HEK293T (cell line): ENCODE measurements around the gene QSOX2.
"Not testable (repeated sequence)": the region's sequence is repeated elsewhere in the genome, so short reads cannot be mapped to it uniquely, and the experiment has no call there.

Experiments
- CTCF ChIA-PET: fragments of 350-600 bp; formaldehyde crosslinking; extraction: SDS; loops from one replicate; lab custom pipeline; 2021; ENCODE audit warnings: antibody characterized with exemption, inconsistent platforms; lab: Yijun Ruan, JAX
- POLR2A ChIA-PET: fragments of 350-600 bp; formaldehyde crosslinking; extraction: SDS; loops from one replicate; lab custom pipeline; 2020; ENCODE audit warnings: antibody characterized with exemption, inconsistent platforms; lab: Yijun Ruan, JAX
- DNase-seq: peaks from one replicate; pipeline ENCODE4 v3.0.0; 2012; ENCODE audit warnings: mixed read lengths; ENCODE audit errors: extremely low spot score
- ARNT ChIP-seq: fragments of 450-650 bp; IDR thresholded peaks from 2 replicates; pipeline ENCODE4 v1.6.1; 2017; ENCODE audit warnings: mild to moderate bottlenecking
- BHLHE40 ChIP-seq: fragments of 450-650 bp; IDR thresholded peaks from 2 replicates; pipeline ENCODE4 v1.6.1; 2016; ENCODE audit warnings: mild to moderate bottlenecking, moderate library complexity, borderline replicate concordance
- CTBP1 ChIP-seq: fragments of 450-650 bp; IDR thresholded peaks from 2 replicates; pipeline ENCODE4 v1.6.1; 2016; ENCODE audit warnings: borderline replicate concordance
- ELF4 ChIP-seq: fragments of 450-650 bp; IDR thresholded peaks from 2 replicates; pipeline ENCODE4 v1.6.1; 2017; ENCODE audit warnings: antibody characterized with exemption
- FOXA1 ChIP-seq: fragments of 450-650 bp; IDR thresholded peaks from 2 replicates; pipeline ENCODE4 v1.6.1; 2016; ENCODE audit warnings: mild to moderate bottlenecking
- FOXK2 ChIP-seq: fragments of 450-650 bp; IDR thresholded peaks from 2 replicates; pipeline ENCODE4 v1.6.1; 2016; ENCODE audit warnings: mild to moderate bottlenecking
- FOXM1 ChIP-seq: fragments of 450-650 bp; IDR thresholded peaks from 2 replicates; pipeline ENCODE4 v1.6.1; 2017; ENCODE audit warnings: mild to moderate bottlenecking, borderline replicate concordance
- HDGF ChIP-seq: fragments of 450-650 bp; IDR thresholded peaks from 2 replicates; pipeline ENCODE4 v1.6.1; 2017; ENCODE audit warnings: antibody characterized with exemption, borderline replicate concordance
- L3MBTL2 ChIP-seq: fragments of 450-650 bp; conservative IDR thresholded peaks from 2 replicates; pipeline ENCODE4 v1.6.1; 2016; ENCODE audit warnings: mild to moderate bottlenecking
- LEF1 ChIP-seq: fragments of 450-650 bp; IDR thresholded peaks from 2 replicates; pipeline ENCODE4 v1.6.1; 2017; ENCODE audit warnings: mild to moderate bottlenecking, borderline replicate concordance
- NFRKB ChIP-seq: fragments of 450-650 bp; IDR thresholded peaks from 2 replicates; pipeline ENCODE4 v1.6.1; 2016; ENCODE audit warnings: mild to moderate bottlenecking, moderate library complexity
- SP1 ChIP-seq: fragments of 450-650 bp; IDR thresholded peaks from 2 replicates; pipeline ENCODE4 v1.6.1; 2017
- SUZ12 ChIP-seq: fragments of 450-650 bp; IDR thresholded peaks from 2 replicates; pipeline ENCODE4 v1.6.1; 2016; ENCODE audit warnings: mild to moderate bottlenecking
- TARDBP ChIP-seq: fragments of 450-650 bp; IDR thresholded peaks from 2 replicates; pipeline ENCODE4 v1.6.1; 2016
- ZNF384 ChIP-seq: fragments of 450-650 bp; IDR thresholded peaks from 2 replicates; pipeline ENCODE4 v1.6.1; 2016
- TF ChIP-seq, protein P1 (sequence below): fragments of 450-650 bp; IDR thresholded peaks from 2 replicates; pipeline ENCODE4 v1.6.1; 2016

QSOX2 gene

GRCh38 chr9:136267261-136268111 lies 21.9 kb upstream of the QSOX2 start:
- no peak for TF ChIP-seq ELF4
- no peak for TF ChIP-seq TARDBP
- no peak for TF ChIP-seq ZNF384
- no peak for TF ChIP-seq LEF1
- TF ChIP-seq FOXA1, result no peak
- TF ChIP-seq BHLHE40, result no peak
- no peak for TF ChIP-seq NFRKB
- TF ChIP-seq L3MBTL2, result no peak
- no peak for TF ChIP-seq SP1
- CTCF ChIA-PET, result no interaction called here
- POLR2A ChIA-PET, result interaction anchor here (0.6 to 2.1 kb wide), 18 partner anchors 9 to 154 kb away, joined by 3 to 11 read pairs (median 4); partner anchors contain the start of genes QSOX2 and TMEM250
- peak; percentile 99 for DNase-seq

DNA sequence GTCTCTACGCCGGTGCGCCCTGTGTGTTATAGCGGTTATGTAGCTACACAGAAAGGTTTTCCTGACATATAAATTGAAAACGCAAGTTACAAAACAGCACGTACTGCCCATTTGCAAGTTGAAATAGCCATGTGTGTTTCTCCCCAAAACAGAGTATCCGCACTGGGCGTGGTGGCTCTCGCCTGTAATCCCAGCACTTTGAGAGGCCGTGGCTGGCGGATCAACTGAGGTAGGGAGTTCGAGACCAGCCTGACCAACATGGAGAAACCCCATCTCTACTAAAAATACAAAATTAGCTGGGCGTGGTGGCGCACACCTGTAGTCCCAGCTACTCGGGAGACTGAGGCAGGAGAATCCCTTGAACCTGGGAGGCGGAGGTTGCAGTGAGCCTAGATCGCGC lies 21.0 kb upstream of the QSOX2 start:
- CTCF ChIA-PET, DNase-seq: not testable (repeated sequence)
- POLR2A ChIA-PET, result interaction anchor here (0.6 to 2.1 kb wide), 15 partner anchors 9 to 154 kb away, joined by 3 to 11 read pairs (median 4); partner anchors contain the start of gene QSOX2

- CTCF ChIA-PET, result no interaction called here
- POLR2A ChIA-PET, result no interaction called here
- TF ChIP-seq TARDBP (no peak), NFRKB (no peak), FOXM1 (no peak), L3MBTL2 (no peak), ZNF384 (no peak)
- DNase-seq, result no peak
Observed at GRCh38 chr9:136265561-136266355, 20.1 kb upstream of the QSOX2 start.

DNA sequence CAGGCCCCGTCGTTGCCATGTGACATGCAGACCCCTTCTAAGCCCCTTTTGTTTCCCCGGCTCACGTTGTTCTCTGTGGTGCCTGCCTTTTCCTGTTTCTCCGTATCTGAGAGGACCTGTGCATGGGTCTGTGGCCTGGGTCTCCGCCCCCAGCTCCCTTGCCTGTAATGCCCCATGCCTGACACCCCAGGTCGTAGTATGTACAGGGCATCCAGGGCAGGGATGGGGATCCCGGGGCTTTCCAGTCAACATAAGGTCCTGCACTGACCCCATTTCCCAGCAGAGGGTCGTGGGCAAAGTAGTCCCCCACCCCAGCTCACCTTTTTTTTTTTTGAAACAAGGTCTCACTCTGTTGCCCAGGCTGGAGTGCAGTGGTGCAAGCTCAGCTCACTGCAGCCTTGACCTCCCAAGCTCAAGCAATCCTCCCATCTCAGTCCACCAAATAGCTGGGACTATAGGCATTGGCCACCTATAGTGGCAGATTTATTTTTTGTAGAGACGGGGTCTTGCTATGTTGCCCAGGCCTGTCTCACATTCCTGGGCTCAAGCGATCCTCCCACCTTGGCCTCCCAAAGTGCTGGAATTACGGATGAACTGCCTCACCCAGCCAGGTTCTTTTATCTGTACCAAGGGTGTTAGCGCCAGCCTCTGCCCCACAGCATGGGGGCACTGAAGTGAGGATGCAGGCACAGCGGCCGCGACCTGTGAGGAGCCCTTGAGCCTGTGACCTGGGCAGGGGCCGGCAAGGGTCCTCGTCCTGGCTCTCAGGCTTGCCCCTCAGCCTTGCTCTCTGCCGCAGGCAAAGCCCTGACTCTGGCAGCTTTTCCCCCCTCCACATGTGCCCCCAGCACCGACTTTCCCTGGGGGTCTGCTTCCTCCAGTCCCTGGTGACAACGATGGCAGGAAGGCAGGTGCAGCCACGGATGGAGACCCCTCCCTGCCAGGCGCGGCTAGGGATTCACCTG lies 19.1 kb upstream of the QSOX2 start:
- CTCF ChIA-PET, result no interaction called here
- no peak for TF ChIP-seq ELF4
- TF ChIP-seq FOXA1, result no peak
- TF ChIP-seq ZNF384, result no peak
- no peak for TF ChIP-seq L3MBTL2
- TF ChIP-seq HDGF, result no peak
- no peak for TF ChIP-seq SUZ12
- TF ChIP-seq, protein P1, sequence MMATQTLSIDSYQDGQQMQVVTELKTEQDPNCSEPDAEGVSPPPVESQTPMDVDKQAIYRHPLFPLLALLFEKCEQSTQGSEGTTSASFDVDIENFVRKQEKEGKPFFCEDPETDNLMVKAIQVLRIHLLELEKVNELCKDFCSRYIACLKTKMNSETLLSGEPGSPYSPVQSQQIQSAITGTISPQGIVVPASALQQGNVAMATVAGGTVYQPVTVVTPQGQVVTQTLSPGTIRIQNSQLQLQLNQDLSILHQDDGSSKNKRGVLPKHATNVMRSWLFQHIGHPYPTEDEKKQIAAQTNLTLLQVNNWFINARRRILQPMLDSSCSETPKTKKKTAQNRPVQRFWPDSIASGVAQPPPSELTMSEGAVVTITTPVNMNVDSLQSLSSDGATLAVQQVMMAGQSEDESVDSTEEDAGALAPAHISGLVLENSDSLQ, result no peak
- TF ChIP-seq FOXK2, result no peak
- TF ChIP-seq TARDBP, result no peak
- no peak for TF ChIP-seq ARNT
- no peak for TF ChIP-seq FOXM1
- no peak for TF ChIP-seq NFRKB
- no peak for TF ChIP-seq LEF1
- no peak for TF ChIP-seq CTBP1
- no peak for TF ChIP-seq BHLHE40
- no peak for DNase-seq
- POLR2A ChIA-PET, result no interaction called here

DNA sequence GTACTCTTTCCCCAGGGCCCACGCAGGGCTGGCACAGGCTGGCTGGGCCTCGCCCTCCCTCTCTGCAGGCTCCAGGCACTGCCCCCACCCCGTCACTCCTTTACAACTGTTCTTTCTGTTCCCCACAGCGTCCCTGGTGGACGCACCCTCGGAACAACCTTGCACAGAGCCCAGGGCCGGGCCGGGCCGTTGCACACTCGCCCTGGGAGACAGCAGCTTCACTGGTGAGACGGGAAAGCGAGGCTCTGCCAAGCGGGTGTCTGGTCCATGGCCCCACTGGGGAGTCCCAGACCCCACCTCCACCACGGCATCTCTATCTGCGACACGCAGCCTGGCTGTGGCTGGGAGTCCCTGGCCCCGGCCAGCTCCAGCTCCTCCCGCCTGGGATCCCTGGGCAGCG lies 18.4 kb upstream of the QSOX2 start:
- no peak for TF ChIP-seq LEF1
- no peak for TF ChIP-seq SUZ12
- TF ChIP-seq, protein P1, result no peak
- no peak for TF ChIP-seq FOXM1
- no peak for TF ChIP-seq HDGF
- TF ChIP-seq FOXA1, result no peak
- no peak for TF ChIP-seq CTBP1
- TF ChIP-seq ELF4, result no peak
- TF ChIP-seq L3MBTL2, result no peak
- no peak for TF ChIP-seq SP1
- TF ChIP-seq FOXK2, result no peak
- TF ChIP-seq NFRKB, result no peak
- no peak for TF ChIP-seq ZNF384
- TF ChIP-seq ARNT, result no peak
- TF ChIP-seq BHLHE40, result no peak
- no peak for TF ChIP-seq TARDBP
- ChIA-PET CTCF (interaction anchor here (0.9 kb wide), 1 partner anchor 13 kb away, joined by 3 read pairs; no protein-coding TSS in a partner anchor), POLR2A (no interaction called here)
- no peak for DNase-seq

GRCh38 chr9:136262671-136263178 lies 17.1 kb upstream of the QSOX2 start:
- TF ChIP-seq SUZ12, result no peak
- ChIA-PET CTCF (no interaction called here), POLR2A (no interaction called here)
- no peak for DNase-seq
